Effector memory CD4-positive, alpha-beta T cell (primary cell): ENCODE data around the gene THSD7A.

Experiments used
- DNase-seq, 3 donors: peaks; one replicate each; pipeline ENCODE4 v3.0.0-alpha.2; 2020
- H3K27ac ChIP-seq: 2 replicates; pipeline ENCODE4 v1.7.0; 2013; ENCODE audit warnings: mild to moderate bottlenecking, low read length, moderate library complexity; ENCODE audit not compliant: insufficient read depth, poor library complexity, severe bottlenecking
- H3K27me3 ChIP-seq: replicated peaks from 2 replicates; pipeline ENCODE4 v1.7.0; 2013; ENCODE audit warnings: mild to moderate bottlenecking, low read length; ENCODE audit not compliant: insufficient read depth, control insufficient read depth, poor library complexity, severe bottlenecking
- H3K36me3 ChIP-seq: 2 replicates; pipeline ENCODE4 v1.7.0; 2013; ENCODE audit warnings: mild to moderate bottlenecking, low read length, moderate library complexity; ENCODE audit not compliant: control insufficient read depth, insufficient read depth
- H3K4me1 ChIP-seq: 2 replicates; pipeline ENCODE4 v1.7.0; 2013; ENCODE audit warnings: low read length, mild to moderate bottlenecking; ENCODE audit not compliant: control insufficient read depth, insufficient read depth, poor library complexity, severe bottlenecking
- H3K4me3 ChIP-seq: 2 replicates; pipeline ENCODE4 v1.7.0; 2013; ENCODE audit warnings: low read length, low read depth, mild to moderate bottlenecking; ENCODE audit not compliant: insufficient read depth, poor library complexity, severe bottlenecking
- H3K9me3 ChIP-seq: 2 replicates; pipeline ENCODE4 v1.7.0; 2013; ENCODE audit warnings: mild to moderate bottlenecking, low read length, moderate library complexity; ENCODE audit not compliant: control insufficient read depth

Gene THSD7A

DNA sequence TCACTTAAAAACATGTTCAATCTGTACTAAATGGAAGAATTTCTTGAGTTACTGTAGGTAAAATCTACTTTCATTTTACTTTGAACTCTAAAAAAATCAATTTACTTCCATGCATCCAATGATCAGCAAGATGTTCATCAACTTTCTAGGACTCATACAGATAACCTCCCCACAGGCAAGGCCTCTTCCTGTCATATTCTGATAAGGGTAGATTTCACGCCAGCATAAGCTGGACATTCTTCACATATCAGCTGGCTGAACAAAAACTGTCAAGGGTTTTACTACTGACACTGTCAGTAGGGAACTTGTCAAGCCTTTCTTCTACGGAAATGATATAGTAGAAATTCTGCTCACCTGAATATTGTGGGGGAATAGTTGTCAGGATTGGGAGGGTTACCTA, 244.9 kb downstream of the THSD7A start:
- Histone ChIP-seq H3K27me3 (no peaks in the 10 kb centered on the region), H3K27ac (no peak overlapping the region), H3K4me3 (no peak overlapping the region), H3K9me3 (no peaks in the 10 kb centered on the region), H3K36me3 (no peaks in the 10 kb centered on the region), H3K4me1 (no peaks in the 10 kb centered on the region)
- no peak for DNase-seq

DNA sequence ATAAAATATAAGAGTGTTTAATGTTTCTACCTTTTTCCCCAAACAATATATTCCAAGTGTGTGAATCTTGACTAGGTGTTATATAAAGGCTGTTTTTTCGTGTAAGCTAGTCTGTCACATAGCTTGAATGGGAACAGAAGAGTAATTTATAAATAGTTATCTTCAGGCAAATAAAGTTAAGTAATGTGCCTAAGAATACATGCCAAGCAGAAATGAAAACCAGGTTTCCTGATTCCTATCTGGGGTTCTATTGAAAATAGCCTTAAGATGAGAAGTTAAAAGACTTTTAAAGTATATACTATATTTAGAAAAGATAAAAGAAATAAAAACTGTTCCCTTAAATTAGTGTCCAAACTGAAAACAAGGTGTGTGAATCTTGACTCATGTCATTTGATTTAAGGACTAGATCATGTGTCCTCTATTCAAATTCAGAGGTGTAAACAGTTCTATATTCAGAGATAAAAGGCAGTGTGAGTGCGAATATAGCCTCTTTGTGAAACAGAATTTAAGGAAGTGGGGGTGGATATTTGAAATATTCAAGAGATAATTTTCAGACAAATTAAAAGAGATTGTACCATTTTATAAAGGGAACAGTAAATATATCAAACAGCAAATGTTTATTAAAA, 247.5 kb downstream of the THSD7A start:
- no peak overlapping the region for H3K4me3 ChIP-seq
- no peak overlapping the region for H3K27ac ChIP-seq
- no peak for DNase-seq
- H3K9me3 ChIP-seq: no peaks in the 10 kb centered on the region
- no peaks in the 10 kb centered on the region for H3K36me3 ChIP-seq
- H3K27me3 ChIP-seq: no peaks in the 10 kb centered on the region
- H3K4me1 ChIP-seq: no peaks in the 10 kb centered on the region

DNA sequence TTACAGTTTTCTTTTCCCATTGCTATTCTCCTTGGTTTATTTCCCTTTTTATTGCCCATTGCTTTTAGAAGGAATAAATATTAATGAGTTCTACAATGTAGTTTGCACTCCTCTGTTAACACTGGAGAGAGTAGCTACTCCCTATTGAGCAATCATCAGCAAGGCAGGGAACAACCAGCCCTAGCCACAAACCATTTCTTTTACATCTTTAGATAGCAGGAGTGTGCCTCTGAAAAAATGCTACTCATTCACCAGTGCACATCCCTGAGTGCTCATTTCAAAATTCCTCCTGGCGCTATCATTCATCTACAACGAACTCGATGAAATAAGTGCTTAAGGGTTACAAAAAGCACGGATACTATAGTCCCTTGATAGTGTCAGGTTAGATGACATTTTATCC, 252.9 kb downstream of the THSD7A start:
- DNase-seq: no peak
- H3K4me3 ChIP-seq: no peak overlapping the region
- H3K36me3 ChIP-seq: no peaks in the 10 kb centered on the region
- H3K4me1 ChIP-seq: no peaks in the 10 kb centered on the region
- no peaks in the 10 kb centered on the region for H3K9me3 ChIP-seq
- H3K27me3 ChIP-seq: no peaks in the 10 kb centered on the region
- H3K27ac ChIP-seq: no peak overlapping the region

DNA sequence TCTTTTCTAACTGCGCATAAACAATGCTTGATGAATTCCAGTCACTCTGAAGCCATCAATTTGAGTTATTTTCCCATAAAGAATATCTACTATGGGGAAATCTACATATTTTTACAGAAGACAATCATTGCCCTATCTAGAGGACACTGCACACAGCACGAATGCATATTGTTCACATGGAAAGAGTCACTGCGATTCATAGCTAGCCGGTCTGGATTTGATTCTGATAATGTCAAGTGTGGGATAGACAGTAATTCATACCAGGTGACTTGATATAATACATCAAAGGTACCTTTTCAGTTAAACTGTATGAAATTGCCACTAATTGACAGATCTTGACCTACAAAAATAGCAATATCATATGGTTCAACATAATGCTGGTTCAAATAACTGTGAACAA, 255.7 kb downstream of the THSD7A start:
- Histone ChIP-seq H3K27me3 (no peaks in the 10 kb centered on the region), H3K4me1 (no peaks in the 10 kb centered on the region), H3K9me3 (no peaks in the 10 kb centered on the region)

DNA sequence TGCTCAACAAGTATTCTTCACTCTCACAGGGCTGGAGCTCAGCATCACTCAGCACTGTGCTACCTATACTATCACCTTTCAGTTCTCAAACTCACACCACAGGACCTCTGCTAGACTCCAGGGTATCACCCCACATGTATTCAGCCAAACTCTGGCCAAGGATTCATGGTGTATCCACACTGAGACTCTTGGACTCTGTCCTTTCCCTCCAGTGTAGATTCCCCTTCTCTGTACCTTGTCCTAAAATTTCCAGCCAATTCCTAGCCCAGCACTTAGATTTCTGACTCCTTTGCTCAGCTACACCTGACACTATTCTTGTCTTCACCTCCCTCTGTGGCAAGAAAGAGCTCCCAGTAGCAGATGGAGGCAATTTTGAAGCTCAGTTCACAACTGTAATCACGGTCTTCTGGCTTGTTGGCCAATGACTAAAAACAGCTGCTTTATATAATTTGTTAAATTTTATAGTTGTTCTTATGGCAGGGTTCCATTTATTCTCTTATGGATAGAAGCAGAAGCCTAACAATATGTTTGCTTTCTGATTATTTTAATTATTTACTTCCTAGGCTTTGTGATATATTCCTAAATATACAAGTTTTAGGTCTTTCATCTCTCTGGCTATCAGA, 258.8 kb downstream of the THSD7A start:
- no peak for DNase-seq
- Histone ChIP-seq H3K27ac (no peak overlapping the region), H3K36me3 (no peaks in the 10 kb centered on the region), H3K4me1 (no peaks in the 10 kb centered on the region), H3K4me3 (no peak overlapping the region), H3K9me3 (no peaks in the 10 kb centered on the region), H3K27me3 (no peaks in the 10 kb centered on the region)

More for the DNA sequence above, 255.7 kb downstream of the THSD7A start:
- Histone ChIP-seq H3K27ac (no peak overlapping the region), H3K36me3 (no peaks in the 10 kb centered on the region), H3K4me3 (no peak overlapping the region)
- no peak for DNase-seq

DNA sequence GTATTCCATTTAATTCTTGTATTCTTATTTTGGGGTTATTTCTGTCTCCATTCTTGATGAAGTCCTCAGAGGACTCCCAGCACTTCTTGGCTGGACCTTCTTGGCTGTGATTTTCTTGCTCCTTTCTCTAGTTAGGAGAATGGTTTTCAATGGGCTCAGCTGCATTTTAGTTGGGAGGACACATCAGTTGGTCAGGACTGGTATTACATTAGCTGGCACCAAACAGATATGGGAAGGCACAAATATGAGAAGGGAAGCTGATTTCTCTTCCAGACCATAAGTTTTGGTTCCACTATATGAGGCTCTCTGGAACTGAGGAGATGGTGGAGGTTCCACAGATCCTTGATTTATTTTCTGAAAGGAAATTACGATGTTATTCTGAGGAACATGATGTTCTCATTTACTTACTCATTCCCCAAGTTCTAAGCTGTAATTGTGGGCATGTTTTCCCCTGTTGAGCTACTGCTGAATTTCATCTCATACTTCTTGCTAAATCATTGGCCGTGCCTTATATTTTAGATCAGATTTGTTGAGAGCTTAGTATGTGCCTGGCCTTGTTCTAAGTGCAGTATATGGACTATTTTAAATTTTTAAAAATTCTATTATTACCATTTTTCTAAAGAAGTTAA, 261.0 kb downstream of the THSD7A start:
- Histone ChIP-seq H3K36me3 (no peaks in the 10 kb centered on the region), H3K9me3 (no peaks in the 10 kb centered on the region), H3K4me3 (no peak overlapping the region), H3K27me3 (no peaks in the 10 kb centered on the region), H3K4me1 (no peaks in the 10 kb centered on the region), H3K27ac (no peak overlapping the region)
- no peak for DNase-seq

DNA sequence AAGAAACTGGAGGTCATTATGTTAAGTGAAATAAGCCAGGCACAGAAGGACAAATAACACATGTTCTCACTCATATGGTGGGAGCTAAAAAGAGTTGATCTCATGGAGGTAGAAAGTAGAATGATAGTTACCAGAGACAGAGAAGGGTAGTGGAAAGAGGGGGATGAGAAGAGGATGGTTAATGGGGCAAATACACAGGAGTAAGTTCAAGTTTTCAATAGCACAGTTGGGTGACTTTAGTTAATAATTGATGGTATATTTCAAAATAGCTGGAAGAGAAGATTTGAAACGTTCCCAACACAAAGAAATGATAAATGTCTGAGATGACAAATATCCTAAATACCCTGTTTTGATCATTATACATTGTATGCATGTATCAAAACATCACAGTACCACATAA, 261.8 kb downstream of the THSD7A start:
- DNase-seq: no peak
- no peaks in the 10 kb centered on the region for H3K4me1 ChIP-seq

DNA sequence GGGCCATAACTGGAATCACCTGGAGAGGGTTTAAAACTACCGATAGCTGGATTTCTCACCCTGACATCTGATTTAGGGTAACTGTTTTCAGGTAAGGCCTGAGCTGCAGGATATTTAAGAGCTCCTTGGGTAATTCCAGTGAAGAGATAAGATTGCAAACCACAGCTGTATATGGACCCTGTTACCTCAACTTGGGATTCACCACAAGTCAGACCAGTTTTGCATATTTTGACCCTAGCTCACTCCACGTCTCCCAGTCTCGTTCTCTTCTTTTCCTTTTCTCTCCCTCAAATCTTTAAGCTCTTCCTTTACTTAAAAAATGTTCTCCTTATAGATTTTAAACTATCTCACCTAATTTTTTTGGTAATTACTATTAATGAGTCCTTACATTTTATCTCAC, 264.4 kb downstream of the THSD7A start:
- H3K9me3 ChIP-seq: no peaks in the 10 kb centered on the region
- DNase-seq: no peak
- no peaks in the 10 kb centered on the region for H3K4me1 ChIP-seq
- no peak overlapping the region for H3K27ac ChIP-seq
- no peak overlapping the region for H3K4me3 ChIP-seq
- no peaks in the 10 kb centered on the region for H3K36me3 ChIP-seq
- no peaks in the 10 kb centered on the region for H3K27me3 ChIP-seq

More for the DNA sequence above, 261.8 kb downstream of the THSD7A start:
- Histone ChIP-seq H3K9me3 (no peaks in the 10 kb centered on the region), H3K4me3 (no peak overlapping the region), H3K27me3 (no peaks in the 10 kb centered on the region), H3K27ac (no peak overlapping the region), H3K36me3 (no peaks in the 10 kb centered on the region)

DNA sequence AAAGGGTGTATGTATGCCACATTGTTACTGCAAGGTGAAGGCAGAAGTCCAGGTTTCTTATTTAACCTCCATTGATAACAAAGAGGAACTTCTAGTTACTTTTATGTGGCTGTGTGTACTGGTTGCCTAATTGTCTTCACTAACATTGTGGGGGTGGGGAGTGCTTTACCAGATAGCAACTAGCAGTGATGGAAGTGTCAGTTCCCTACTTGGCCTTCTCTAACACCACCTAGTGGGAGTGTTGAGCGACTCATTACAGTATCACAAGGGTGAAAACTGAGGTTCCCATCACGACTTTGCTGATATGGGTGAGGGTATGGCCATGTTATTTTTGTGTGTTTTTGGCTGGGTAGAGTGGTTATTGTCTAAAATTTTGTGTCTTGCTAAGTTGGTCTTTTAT, 274.4 kb downstream of the THSD7A start:
- Histone ChIP-seq H3K27me3 (no peaks in the 10 kb centered on the region), H3K4me3 (no peak overlapping the region), H3K9me3 (no peaks in the 10 kb centered on the region), H3K27ac (no peak overlapping the region), H3K36me3 (no peaks in the 10 kb centered on the region), H3K4me1 (no peaks in the 10 kb centered on the region)
- no peak for DNase-seq

DNA sequence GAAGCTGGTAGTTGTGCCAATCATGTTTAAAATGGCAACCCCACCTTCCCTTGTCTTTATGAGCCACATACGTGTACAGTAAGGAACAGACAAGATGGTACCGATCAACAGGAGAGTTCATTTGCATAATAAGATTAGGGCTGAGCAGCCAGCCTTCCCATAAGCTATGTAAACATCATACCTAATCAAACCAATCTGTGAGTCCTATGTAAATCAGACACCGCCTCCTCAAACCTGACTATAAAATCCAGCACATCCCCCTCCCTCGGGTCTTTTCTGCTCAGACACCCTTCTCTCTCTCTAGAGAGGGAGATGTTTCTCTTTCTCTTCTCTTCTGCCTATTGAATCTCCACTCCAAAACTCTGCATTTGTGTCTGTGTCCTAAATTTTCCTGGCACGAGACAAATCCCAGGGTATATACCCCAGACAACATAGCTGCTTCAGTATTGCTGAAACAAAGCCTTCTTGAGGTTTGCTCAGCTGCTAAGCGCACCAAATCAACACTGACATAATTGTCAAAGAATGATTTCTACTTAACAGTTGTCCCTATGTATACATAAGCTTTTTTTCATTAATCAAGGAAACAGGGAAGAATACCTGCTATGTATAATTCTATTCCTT, 279.2 kb downstream of the THSD7A start:
- Histone ChIP-seq H3K27me3 (no peaks in the 10 kb centered on the region), H3K27ac (no peak overlapping the region), H3K36me3 (no peaks in the 10 kb centered on the region), H3K4me3 (no peak overlapping the region), H3K4me1 (no peaks in the 10 kb centered on the region), H3K9me3 (no peaks in the 10 kb centered on the region)
- DNase-seq: no peak
